ENCODE data around the gene MELTF. TPM values are rescaled to one million over a fixed set of nuclear protein-coding genes. Genes with fewer than 3 reads are reported as not detected.

MELTF gene
- total and polyA plus RNA-seq, 9 of the 15 experiments (the other 6 are each of a cell fraction or from before 2014, with no cell fraction given), result 0.35 to 10.5 (median 4.5) TPM

DNA sequence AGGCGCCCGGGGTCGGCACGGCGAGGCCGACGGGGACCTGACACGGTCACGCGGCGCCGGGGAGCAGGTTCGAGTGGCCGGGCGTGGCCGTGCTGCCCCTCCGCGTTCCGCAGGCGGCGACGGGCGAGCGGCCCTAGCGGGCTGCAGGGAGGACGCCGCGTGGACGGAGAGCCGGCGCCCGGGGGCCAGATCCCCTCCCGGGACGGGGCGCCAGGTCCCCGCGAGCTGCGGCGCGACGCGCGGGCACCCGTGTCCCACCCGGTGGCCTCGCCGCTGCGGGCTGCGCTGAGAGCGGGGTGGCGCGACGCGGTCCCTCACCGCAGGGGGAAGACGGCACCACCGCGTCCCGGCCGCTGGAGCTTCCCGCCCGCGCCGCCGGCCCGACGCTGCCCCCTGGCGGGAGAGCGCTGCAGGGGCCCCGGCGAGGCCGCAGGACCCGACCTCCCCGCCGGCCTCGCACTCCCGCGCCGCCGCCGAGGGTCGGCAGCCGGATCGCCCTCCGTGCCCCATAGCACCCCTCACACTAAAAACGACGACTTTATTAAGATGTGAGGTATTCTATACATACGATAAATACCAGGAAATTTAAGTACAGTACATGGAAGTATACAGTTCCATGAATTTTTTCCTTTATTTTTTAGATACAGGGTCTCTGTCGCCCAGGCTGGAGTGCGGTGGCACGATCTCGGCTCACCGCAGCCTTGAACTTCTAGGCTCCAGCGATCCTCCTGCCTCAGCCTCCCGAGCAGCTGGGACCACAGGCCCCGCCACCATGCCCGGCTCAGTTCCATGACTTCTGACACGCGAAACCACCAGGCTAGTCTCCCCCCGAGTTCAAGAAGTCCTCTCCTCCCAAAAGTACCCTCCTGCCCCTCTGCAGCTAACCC, 59.7 kb downstream of the MELTF start (continued):
- TF ChIP-seq E4F1 (CRISPR knock-in tag; IDR thresholded peaks at IDR 0.05; ENCODE audit: borderline replicate concordance) (no peak), SETDB1 (IDR thresholded peaks at IDR 0.05; ENCODE audit: low read length) (no peak), MCM7 (IDR thresholded peaks at IDR 0.05) (no peak), FIP1L1 (IDR thresholded peaks at IDR 0.05; ENCODE audit: low read depth, low read length, poor library complexity, severe bottlenecking) (peak; percentile 61), ETS1 (conservative IDR thresholded peaks at IDR 0.05; ENCODE audit: control insufficient read depth, low read depth, low read length) (peak; percentile 71), ZNF57 (CRISPR knock-in tag; IDR thresholded peaks at IDR 0.05) (no peak), SMAD1 (IDR thresholded peaks at IDR 0.05; ENCODE audit: low read depth, low read length, partially characterized antibody) (no peak), KLF6 (CRISPR knock-in tag; IDR thresholded peaks at IDR 0.05; ENCODE audit: borderline replicate concordance) (no peak), ZNF780A (CRISPR knock-in tag; IDR thresholded peaks at IDR 0.05) (no peak), ZNF347 (CRISPR knock-in tag; IDR thresholded peaks at IDR 0.05; ENCODE audit: low read depth) (no peak), ZFP36 (IDR thresholded peaks at IDR 0.05; ENCODE audit: low read depth, low read length, partially characterized antibody) (no peak), POLR3A (IDR thresholded peaks at IDR 0.05; ENCODE audit: borderline replicate concordance, extremely low read depth, insufficient read depth, insufficient read length) (no peak), SAFB (IDR thresholded peaks at IDR 0.05; ENCODE audit: borderline replicate concordance, low read depth, low read length) (peak; percentile 86), ARHGAP35 (IDR thresholded peaks at IDR 0.05; ENCODE audit: partially characterized antibody) (no peak), SIN3A (IDR thresholded peaks at IDR 0.05; ENCODE audit: borderline replicate concordance in 2 of 2, control insufficient read depth in 1 of 2, low read depth in 2 of 2, low read length in 2 of 2) (peak in 1 of 2 experiments; percentile 42; a peak in 1 of 4 replicates), ZNF699 (CRISPR knock-in tag; IDR thresholded peaks at IDR 0.05; ENCODE audit: insufficient replicate concordance) (no peak), ZNF75A (CRISPR knock-in tag; IDR thresholded peaks at IDR 0.05) (no peak), CSDE1 (IDR thresholded peaks at IDR 0.05) (no peak)
- TF ChIP-seq, protein P1, sequence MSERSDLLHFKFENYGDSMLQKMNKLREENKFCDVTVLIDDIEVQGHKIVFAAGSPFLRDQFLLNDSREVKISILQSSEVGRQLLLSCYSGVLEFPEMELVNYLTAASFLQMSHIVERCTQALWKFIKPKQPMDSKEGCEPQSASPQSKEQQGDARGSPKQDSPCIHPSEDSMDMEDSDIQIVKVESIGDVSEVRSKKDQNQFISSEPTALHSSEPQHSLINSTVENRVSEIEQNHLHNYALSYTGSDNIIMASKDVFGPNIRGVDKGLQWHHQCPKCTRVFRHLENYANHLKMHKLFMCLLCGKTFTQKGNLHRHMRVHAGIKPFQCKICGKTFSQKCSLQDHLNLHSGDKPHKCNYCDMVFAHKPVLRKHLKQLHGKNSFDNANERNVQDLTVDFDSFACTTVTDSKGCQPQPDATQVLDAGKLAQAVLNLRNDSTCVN (CRISPR knock-in tag; IDR thresholded peaks at IDR 0.05), result no peak
- TF ChIP-seq, protein P2, sequence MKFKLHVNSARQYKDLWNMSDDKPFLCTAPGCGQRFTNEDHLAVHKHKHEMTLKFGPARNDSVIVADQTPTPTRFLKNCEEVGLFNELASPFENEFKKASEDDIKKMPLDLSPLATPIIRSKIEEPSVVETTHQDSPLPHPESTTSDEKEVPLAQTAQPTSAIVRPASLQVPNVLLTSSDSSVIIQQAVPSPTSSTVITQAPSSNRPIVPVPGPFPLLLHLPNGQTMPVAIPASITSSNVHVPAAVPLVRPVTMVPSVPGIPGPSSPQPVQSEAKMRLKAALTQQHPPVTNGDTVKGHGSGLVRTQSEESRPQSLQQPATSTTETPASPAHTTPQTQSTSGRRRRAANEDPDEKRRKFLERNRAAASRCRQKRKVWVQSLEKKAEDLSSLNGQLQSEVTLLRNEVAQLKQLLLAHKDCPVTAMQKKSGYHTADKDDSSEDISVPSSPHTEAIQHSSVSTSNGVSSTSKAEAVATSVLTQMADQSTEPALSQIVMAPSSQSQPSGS (CRISPR knock-in tag; IDR thresholded peaks at IDR 0.05), result no peak; the same call in 1 of the 2 replicates

Measured in K562 (cell line).